ENCODE data around the gene BRME1. TPM values are rescaled to one million over a fixed set of nuclear protein-coding genes. Genes with fewer than 3 reads are reported as not detected.

The BRME1 gene
- total and polyA plus RNA-seq, 2 of the 13 experiments (the other 11 are each of a cell fraction or from before 2014, with no cell fraction given) = 0.74 to 1.5 TPM

DNA sequence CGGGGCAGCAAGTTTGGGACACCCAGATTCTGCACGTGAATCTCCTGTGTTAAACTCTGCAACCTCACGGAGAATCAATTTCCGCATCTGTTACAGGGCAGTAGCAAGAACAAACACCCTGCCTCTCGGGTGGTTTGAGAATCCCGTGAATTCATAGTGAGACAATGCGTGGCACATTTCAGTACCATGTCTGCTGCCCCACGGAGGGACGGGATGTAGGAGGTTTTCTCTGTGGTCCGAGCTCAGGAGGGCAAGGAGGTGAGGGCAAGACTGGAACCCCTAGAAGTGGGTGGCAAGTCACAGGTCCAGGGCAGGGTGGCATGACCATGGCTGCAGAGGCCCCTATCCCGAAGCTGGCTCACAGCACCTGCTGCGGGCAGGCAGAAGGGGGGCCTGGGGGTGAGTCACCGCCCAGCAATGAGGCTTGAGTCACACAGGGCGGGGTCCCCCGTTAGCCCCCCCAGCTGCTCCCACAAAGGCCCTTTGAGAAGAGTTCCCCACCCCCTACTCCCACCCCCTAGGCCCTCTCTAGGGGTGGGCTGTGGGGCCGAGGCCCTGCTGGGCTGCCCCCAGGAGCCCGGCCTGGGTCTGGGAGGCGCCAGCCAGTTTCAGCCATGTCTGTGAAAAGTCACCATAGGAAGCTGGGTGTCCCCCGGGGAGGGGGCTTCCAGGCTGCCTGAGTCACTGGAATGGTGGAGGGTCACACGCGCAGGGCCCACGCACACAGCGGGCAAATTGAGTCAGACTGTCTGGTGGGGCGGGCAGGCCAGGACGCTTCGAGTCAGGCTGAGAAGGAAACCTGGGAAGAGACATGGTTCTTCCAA lies 54.8 kb downstream of the BRME1 start (continued):
- TF ChIP-seq, protein P1, sequence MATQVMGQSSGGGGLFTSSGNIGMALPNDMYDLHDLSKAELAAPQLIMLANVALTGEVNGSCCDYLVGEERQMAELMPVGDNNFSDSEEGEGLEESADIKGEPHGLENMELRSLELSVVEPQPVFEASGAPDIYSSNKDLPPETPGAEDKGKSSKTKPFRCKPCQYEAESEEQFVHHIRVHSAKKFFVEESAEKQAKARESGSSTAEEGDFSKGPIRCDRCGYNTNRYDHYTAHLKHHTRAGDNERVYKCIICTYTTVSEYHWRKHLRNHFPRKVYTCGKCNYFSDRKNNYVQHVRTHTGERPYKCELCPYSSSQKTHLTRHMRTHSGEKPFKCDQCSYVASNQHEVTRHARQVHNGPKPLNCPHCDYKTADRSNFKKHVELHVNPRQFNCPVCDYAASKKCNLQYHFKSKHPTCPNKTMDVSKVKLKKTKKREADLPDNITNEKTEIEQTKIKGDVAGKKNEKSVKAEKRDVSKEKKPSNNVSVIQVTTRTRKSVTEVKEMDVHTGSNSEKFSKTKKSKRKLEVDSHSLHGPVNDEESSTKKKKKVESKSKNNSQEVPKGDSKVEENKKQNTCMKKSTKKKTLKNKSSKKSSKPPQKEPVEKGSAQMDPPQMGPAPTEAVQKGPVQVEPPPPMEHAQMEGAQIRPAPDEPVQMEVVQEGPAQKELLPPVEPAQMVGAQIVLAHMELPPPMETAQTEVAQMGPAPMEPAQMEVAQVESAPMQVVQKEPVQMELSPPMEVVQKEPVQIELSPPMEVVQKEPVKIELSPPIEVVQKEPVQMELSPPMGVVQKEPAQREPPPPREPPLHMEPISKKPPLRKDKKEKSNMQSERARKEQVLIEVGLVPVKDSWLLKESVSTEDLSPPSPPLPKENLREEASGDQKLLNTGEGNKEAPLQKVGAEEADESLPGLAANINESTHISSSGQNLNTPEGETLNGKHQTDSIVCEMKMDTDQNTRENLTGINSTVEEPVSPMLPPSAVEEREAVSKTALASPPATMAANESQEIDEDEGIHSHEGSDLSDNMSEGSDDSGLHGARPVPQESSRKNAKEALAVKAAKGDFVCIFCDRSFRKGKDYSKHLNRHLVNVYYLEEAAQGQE (IDR thresholded peaks at IDR 0.05; ENCODE audit: borderline replicate concordance in 1 of 2, low read depth in 1 of 2, low read length in 2 of 2) = no peak
- TF ChIP-seq, protein P2, sequence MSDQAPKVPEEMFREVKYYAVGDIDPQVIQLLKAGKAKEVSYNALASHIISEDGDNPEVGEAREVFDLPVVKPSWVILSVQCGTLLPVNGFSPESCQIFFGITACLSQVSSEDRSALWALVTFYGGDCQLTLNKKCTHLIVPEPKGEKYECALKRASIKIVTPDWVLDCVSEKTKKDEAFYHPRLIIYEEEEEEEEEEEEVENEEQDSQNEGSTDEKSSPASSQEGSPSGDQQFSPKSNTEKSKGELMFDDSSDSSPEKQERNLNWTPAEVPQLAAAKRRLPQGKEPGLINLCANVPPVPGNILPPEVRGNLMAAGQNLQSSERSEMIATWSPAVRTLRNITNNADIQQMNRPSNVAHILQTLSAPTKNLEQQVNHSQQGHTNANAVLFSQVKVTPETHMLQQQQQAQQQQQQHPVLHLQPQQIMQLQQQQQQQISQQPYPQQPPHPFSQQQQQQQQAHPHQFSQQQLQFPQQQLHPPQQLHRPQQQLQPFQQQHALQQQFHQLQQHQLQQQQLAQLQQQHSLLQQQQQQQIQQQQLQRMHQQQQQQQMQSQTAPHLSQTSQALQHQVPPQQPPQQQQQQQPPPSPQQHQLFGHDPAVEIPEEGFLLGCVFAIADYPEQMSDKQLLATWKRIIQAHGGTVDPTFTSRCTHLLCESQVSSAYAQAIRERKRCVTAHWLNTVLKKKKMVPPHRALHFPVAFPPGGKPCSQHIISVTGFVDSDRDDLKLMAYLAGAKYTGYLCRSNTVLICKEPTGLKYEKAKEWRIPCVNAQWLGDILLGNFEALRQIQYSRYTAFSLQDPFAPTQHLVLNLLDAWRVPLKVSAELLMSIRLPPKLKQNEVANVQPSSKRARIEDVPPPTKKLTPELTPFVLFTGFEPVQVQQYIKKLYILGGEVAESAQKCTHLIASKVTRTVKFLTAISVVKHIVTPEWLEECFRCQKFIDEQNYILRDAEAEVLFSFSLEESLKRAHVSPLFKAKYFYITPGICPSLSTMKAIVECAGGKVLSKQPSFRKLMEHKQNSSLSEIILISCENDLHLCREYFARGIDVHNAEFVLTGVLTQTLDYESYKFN (CRISPR knock-in tag; conservative IDR thresholded peaks at IDR 0.05) = peak; percentile 64
- TF ChIP-seq SRSF1 (optimal IDR thresholded peaks at IDR 0.05; ENCODE audit: low read depth, low read length) (peak; percentile 90), HCFC1 (IDR thresholded peaks at IDR 0.05; ENCODE audit: low read depth, low read length) (no peak), RBM22 (optimal IDR thresholded peaks at IDR 0.05; ENCODE audit: low read length) (no peak), ZNF10 (CRISPR knock-in tag; IDR thresholded peaks at IDR 0.05; ENCODE audit: borderline replicate concordance, low read depth) (no peak), ZNF235 (CRISPR knock-in tag; IDR thresholded peaks at IDR 0.05; ENCODE audit: borderline replicate concordance) (no peak), KAT8 (CRISPR knock-in tag; IDR thresholded peaks at IDR 0.05) (no peak), ZNF230 (CRISPR knock-in tag; IDR thresholded peaks at IDR 0.05) (peak; percentile 56; the same call in 1 of the 2 replicates), POLR2AphosphoS2 (IDR thresholded peaks at IDR 0.05; ENCODE audit: low read depth, low read length) (no peak), SP4 (CRISPR knock-in tag; IDR thresholded peaks at IDR 0.05) (0 out of 2 replicates have a peak, but pooled peaks have one; percentile 32), PLRG1 (conservative IDR thresholded peaks at IDR 0.05) (no peak)
- TF ChIP-seq, protein P3, sequence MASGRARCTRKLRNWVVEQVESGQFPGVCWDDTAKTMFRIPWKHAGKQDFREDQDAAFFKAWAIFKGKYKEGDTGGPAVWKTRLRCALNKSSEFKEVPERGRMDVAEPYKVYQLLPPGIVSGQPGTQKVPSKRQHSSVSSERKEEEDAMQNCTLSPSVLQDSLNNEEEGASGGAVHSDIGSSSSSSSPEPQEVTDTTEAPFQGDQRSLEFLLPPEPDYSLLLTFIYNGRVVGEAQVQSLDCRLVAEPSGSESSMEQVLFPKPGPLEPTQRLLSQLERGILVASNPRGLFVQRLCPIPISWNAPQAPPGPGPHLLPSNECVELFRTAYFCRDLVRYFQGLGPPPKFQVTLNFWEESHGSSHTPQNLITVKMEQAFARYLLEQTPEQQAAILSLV (CRISPR knock-in tag; IDR thresholded peaks at IDR 0.05; ENCODE audit: borderline replicate concordance) = no peak
- TF ChIP-seq, protein P4, sequence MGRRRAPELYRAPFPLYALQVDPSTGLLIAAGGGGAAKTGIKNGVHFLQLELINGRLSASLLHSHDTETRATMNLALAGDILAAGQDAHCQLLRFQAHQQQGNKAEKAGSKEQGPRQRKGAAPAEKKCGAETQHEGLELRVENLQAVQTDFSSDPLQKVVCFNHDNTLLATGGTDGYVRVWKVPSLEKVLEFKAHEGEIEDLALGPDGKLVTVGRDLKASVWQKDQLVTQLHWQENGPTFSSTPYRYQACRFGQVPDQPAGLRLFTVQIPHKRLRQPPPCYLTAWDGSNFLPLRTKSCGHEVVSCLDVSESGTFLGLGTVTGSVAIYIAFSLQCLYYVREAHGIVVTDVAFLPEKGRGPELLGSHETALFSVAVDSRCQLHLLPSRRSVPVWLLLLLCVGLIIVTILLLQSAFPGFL (CRISPR knock-in tag; IDR thresholded peaks at IDR 0.05) = no peak
- TF ChIP-seq, protein P5, sequence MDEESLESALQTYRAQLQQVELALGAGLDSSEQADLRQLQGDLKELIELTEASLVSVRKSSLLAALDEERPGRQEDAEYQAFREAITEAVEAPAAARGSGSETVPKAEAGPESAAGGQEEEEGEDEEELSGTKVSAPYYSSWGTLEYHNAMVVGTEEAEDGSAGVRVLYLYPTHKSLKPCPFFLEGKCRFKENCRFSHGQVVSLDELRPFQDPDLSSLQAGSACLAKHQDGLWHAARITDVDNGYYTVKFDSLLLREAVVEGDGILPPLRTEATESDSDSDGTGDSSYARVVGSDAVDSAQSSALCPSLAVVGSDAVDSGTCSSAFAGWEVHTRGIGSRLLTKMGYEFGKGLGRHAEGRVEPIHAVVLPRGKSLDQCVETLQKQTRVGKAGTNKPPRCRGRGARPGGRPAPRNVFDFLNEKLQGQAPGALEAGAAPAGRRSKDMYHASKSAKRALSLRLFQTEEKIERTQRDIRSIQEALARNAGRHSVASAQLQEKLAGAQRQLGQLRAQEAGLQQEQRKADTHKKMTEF (CRISPR knock-in tag; IDR thresholded peaks at IDR 0.05) = peak; percentile 62; the same call in 1 of the 2 replicates
